ENCODE data around the gene ADCK1. TPM values are rescaled to one million over a fixed set of nuclear protein-coding genes. Genes with fewer than 3 reads are reported as not detected.

The ADCK1 gene
- total RNA-seq, 4 donors from 2014 or later: 3.5 to 11.0 (median 5.5) TPM

GRCh38 chr14:77822741-77823140, 22.8 kb downstream of the ADCK1 start:
- H3K9me3 ChIP-seq: no peaks in the 10 kb centered on the region
- no peak overlapping the region for H3K4me3 ChIP-seq
- DNase-seq (no peak), ATAC-seq (no peak)
- in situ Hi-C loops (cut with MboI; ENCODE audit: low sequenced_read_pairs in 4 of 4): no loop called here
- H3K27ac ChIP-seq: no peak overlapping the region
- H3K36me3 ChIP-seq: peaks cover 0 to 25% of the 10 kb centered on the region in 2 donors
- intact Hi-C loops (cut with DNase I; ENCODE audit: low total_unique reads): no loop called here
- no peak for TF ChIP-seq CTCF (IDR thresholded peaks at IDR 0.05 in 4 of 5, conservative IDR thresholded peaks at IDR 0.05 in 1 of 5)
- no peak for TF ChIP-seq POLR2A (IDR thresholded peaks at IDR 0.05)
- no peaks in the 10 kb centered on the region for H3K27me3 ChIP-seq
- H3K4me1 ChIP-seq: no peaks in the 10 kb centered on the region

- Histone ChIP-seq H3K27ac (no peak overlapping the region), H3K27me3 (no peaks in the 10 kb centered on the region), H3K4me1 (no peaks in the 10 kb centered on the region), H3K36me3 (peaks cover 0 to 25% of the 10 kb centered on the region in 2 donors), H3K9me3 (no peaks in the 10 kb centered on the region), H3K4me3 (no peak overlapping the region)
- intact Hi-C loops (cut with DNase I; ENCODE audit: low total_unique reads): no loop called here
- TF ChIP-seq POLR2A (IDR thresholded peaks at IDR 0.05) (no peak), CTCF (IDR thresholded peaks at IDR 0.05 in 4 of 5, conservative IDR thresholded peaks at IDR 0.05 in 1 of 5) (no peak)
- ATAC-seq: no peak
- in situ Hi-C loops (cut with MboI; ENCODE audit: low sequenced_read_pairs in 4 of 4): no loop called here
- no peak for DNase-seq
Observed at GRCh38 chr14:77823378-77823777, 23.5 kb downstream of the ADCK1 start.

GRCh38 chr14:77825895-77826519, 26.1 kb downstream of the ADCK1 start:
- ATAC-seq (no peak), DNase-seq (no peak)
- no peak overlapping the region for H3K27ac ChIP-seq
- no peaks in the 10 kb centered on the region for H3K4me1 ChIP-seq
- no peak overlapping the region for H3K4me3 ChIP-seq
- peaks cover 0 to 13% of the 10 kb centered on the region in 2 donors for H3K36me3 ChIP-seq
- H3K9me3 ChIP-seq: no peaks in the 10 kb centered on the region
- intact Hi-C loops (cut with DNase I; ENCODE audit: low total_unique reads) (no loop called here), in situ Hi-C loops (cut with MboI; ENCODE audit: low sequenced_read_pairs in 4 of 4) (no loop called here)
- no peaks in the 10 kb centered on the region for H3K27me3 ChIP-seq
- no peak for TF ChIP-seq CTCF (IDR thresholded peaks at IDR 0.05 in 4 of 5, conservative IDR thresholded peaks at IDR 0.05 in 1 of 5)
- no peak for TF ChIP-seq POLR2A (IDR thresholded peaks at IDR 0.05)

GRCh38 chr14:77830692-77831091, 30.8 kb downstream of the ADCK1 start:
- Histone ChIP-seq H3K4me1 (no peaks in the 10 kb centered on the region), H3K36me3 (peaks cover 0 to 8% of the 10 kb centered on the region in 2 donors), H3K27me3 (no peaks in the 10 kb centered on the region), H3K9me3 (no peaks in the 10 kb centered on the region), H3K27ac (no peak overlapping the region), H3K4me3 (no peak overlapping the region)
- DNase-seq (no peak), ATAC-seq (no peak)
- in situ Hi-C loops (cut with MboI; ENCODE audit: low sequenced_read_pairs in 4 of 4) (no loop called here), intact Hi-C loops (cut with DNase I; ENCODE audit: low total_unique reads) (no loop called here)
- no peak for TF ChIP-seq CTCF (IDR thresholded peaks at IDR 0.05 in 4 of 5, conservative IDR thresholded peaks at IDR 0.05 in 1 of 5)
- no peak for TF ChIP-seq POLR2A (IDR thresholded peaks at IDR 0.05)

GRCh38 chr14:77832297-77832696, 32.4 kb downstream of the ADCK1 start:
- H3K9me3 ChIP-seq: no peaks in the 10 kb centered on the region
- TF ChIP-seq POLR2A (IDR thresholded peaks at IDR 0.05) (no peak), CTCF (IDR thresholded peaks at IDR 0.05 in 4 of 5, conservative IDR thresholded peaks at IDR 0.05 in 1 of 5) (no peak)

More at GRCh38 chr14:77832297-77832696, 32.4 kb downstream of the ADCK1 start:
- in situ Hi-C loops (cut with MboI; ENCODE audit: low sequenced_read_pairs in 4 of 4): no loop called here
- H3K36me3 ChIP-seq: peaks cover 0 to 8% of the 10 kb centered on the region in 2 donors
- H3K4me3 ChIP-seq: no peak overlapping the region
- H3K27ac ChIP-seq: no peak overlapping the region
- intact Hi-C loops (cut with DNase I; ENCODE audit: low total_unique reads): no loop called here
- ATAC-seq (no peak), DNase-seq (no peak)
- no peaks in the 10 kb centered on the region for H3K4me1 ChIP-seq
- no peaks in the 10 kb centered on the region for H3K27me3 ChIP-seq
